IMR-90 (cell line): ENCODE data around the gene TMEM245. TPM values are rescaled to one million over a fixed set of nuclear protein-coding genes. Genes with fewer than 3 reads are reported as not detected.

Source experiments
- ATAC-seq: fragments of 200-7000 bp; cut with Tn5 transposase; 2 replicates; pipeline ENCODE4 v1.9.1; 2020; ENCODE audit warnings: low read depth, mild to moderate bottlenecking, moderate library complexity
- BruUV-seq: library from RNA; stranded (reverse); fragments of 400-500 nt; replicated peaks from 2 replicates; lab custom pipeline; 2021; lab: Mats Ljungman, UMichigan
- CTCF ChIA-PET: fragments of 300-600 bp; formaldehyde crosslinking; extraction: SDS; loops from one replicate; lab custom pipeline; 2021; ENCODE audit warnings: antibody characterized with exemption; lab: Yijun Ruan, JAX
- POLR2A ChIA-PET: fragments of 300-600 bp; sonication (Branson Sonifier 250); formaldehyde crosslinking; loops from one replicate; lab custom pipeline; 2022; ENCODE audit warnings: antibody characterized with exemption; ENCODE audit not compliant: unreplicated experiment; lab: Charles Lee
- DNase-seq: peaks from one replicate; pipeline ENCODE4 v3.0.0; 2013
- H2AFZ ChIP-seq: replicated peaks from 2 replicates; pipeline ENCODE3; 2013; ENCODE audit warnings: low read length, mild to moderate bottlenecking; ENCODE audit not compliant: poor library complexity
- H2AK5ac ChIP-seq: 2 replicates; pipeline ENCODE4 v1.6.1; 2013; ENCODE audit warnings: low read depth, low read length, inconsistent platforms
- H2AK9ac ChIP-seq: replicated peaks from 2 replicates; pipeline ENCODE3; 2013; ENCODE audit warnings: mild to moderate bottlenecking, low read depth, low read length, moderate library complexity; ENCODE audit not compliant: poor library complexity
- H2BK120ac ChIP-seq: 2 replicates; pipeline ENCODE4 v1.6.1; 2013; ENCODE audit warnings: low read depth, low read length, inconsistent platforms
- H2BK15ac ChIP-seq: 3 replicates; pipeline ENCODE4 v1.6.1; 2013; ENCODE audit warnings: low read depth, low read length, inconsistent platforms
- H2BK20ac ChIP-seq: 2 replicates; pipeline ENCODE4 v1.6.1; 2013; ENCODE audit warnings: low read depth, mild to moderate bottlenecking, inconsistent platforms, low read length, moderate library complexity
- H2BK5ac ChIP-seq: 2 replicates; pipeline ENCODE4 v1.6.1; 2013; ENCODE audit warnings: mild to moderate bottlenecking, low read depth, low read length, inconsistent platforms; ENCODE audit not compliant: poor library complexity, severe bottlenecking
- H3K14ac ChIP-seq: replicated peaks from 2 replicates; pipeline ENCODE4 v1.6.1; 2013; ENCODE audit warnings: low read depth, low read length, inconsistent platforms
- H3K18ac ChIP-seq: 2 replicates; pipeline ENCODE4 v1.6.1; 2013; ENCODE audit warnings: low read depth, low read length, control low read depth
- H3K23ac ChIP-seq: 2 replicates; pipeline ENCODE4 v1.6.1; 2013; ENCODE audit warnings: low read depth, low read length, inconsistent platforms
- H3K27ac ChIP-seq: 2 replicates; pipeline ENCODE4 v1.5.1; 2013; ENCODE audit warnings: mild to moderate bottlenecking, control low read depth, low read length; ENCODE audit not compliant: insufficient read depth
- H3K27me3 ChIP-seq: 2 replicates; pipeline ENCODE4 v1.6.1; 2013; ENCODE audit warnings: low read length; ENCODE audit not compliant: control insufficient read depth, insufficient read depth
- H3K36me3 ChIP-seq: 2 replicates; pipeline ENCODE4 v1.6.1; 2013; ENCODE audit warnings: low read length, mixed read lengths; ENCODE audit not compliant: control insufficient read depth, insufficient read depth
- H3K4ac ChIP-seq: 2 replicates; pipeline ENCODE4 v1.6.1; 2013; ENCODE audit warnings: low read depth, low read length, inconsistent platforms
- H3K4me1 ChIP-seq: 2 replicates; pipeline ENCODE4 v1.6.1; 2013; ENCODE audit warnings: low read length, mixed read lengths; ENCODE audit not compliant: control insufficient read depth, insufficient read depth
- H3K4me2 ChIP-seq: 2 replicates; pipeline ENCODE4 v1.6.1; 2013; ENCODE audit warnings: low read depth, mild to moderate bottlenecking, control low read depth, low read length, moderate library complexity
- H3K4me3 ChIP-seq: 2 replicates; pipeline ENCODE4 v1.5.1; 2013; ENCODE audit warnings: low read depth, mild to moderate bottlenecking, control low read depth, low read length, moderate library complexity; ENCODE audit not compliant: insufficient read depth
- H3K56ac ChIP-seq: 2 replicates; pipeline ENCODE4 v1.6.1; 2013; ENCODE audit warnings: low read length, inconsistent platforms; ENCODE audit not compliant: insufficient read depth; ENCODE audit errors: extremely low read depth
- H3K79me1 ChIP-seq, 2 experiments: 2 replicates each; pipeline ENCODE4 v1.6.1; 2013; ENCODE audit warnings: low read length in 2 of 2, inconsistent platforms in 1 of 2, low read depth in 1 of 2
- H3K9ac ChIP-seq: 2 replicates; pipeline ENCODE4 v1.6.1; 2013; ENCODE audit warnings: low read depth, low read length, control low read depth
- H3K9me1 ChIP-seq: 2 replicates; pipeline ENCODE4 v1.6.1; 2013; ENCODE audit warnings: low read length, inconsistent platforms; ENCODE audit not compliant: insufficient read depth
- H3K9me3 ChIP-seq: 2 replicates; pipeline ENCODE4 v1.6.1; 2013; ENCODE audit warnings: low read length; ENCODE audit not compliant: control insufficient read depth, insufficient read depth
- H4K20me1 ChIP-seq: 2 replicates; pipeline ENCODE4 v1.6.1; 2013; ENCODE audit warnings: low read length, inconsistent platforms; ENCODE audit not compliant: insufficient read depth
- H4K5ac ChIP-seq: 2 replicates; pipeline ENCODE4 v1.6.1; 2013; ENCODE audit warnings: mild to moderate bottlenecking, low read depth, low read length, control low read depth
- H4K8ac ChIP-seq, 2 experiments: 2 replicates each; pipeline ENCODE4 v1.6.1; 2013; ENCODE audit warnings: low read depth in 2 of 2, low read length in 2 of 2, control low read depth in 1 of 2, inconsistent platforms in 1 of 2
- H4K91ac ChIP-seq: 2 replicates; pipeline ENCODE4 v1.6.1; 2013; ENCODE audit warnings: low read depth, low read length, inconsistent platforms; ENCODE audit not compliant: insufficient read depth
- BHLHE40 ChIP-seq: fragments of 150-350 bp; IDR thresholded peaks from 2 replicates; pipeline ENCODE4 v1.6.1; 2016; ENCODE audit warnings: mild to moderate bottlenecking, low read depth, low read length
- CEBPB ChIP-seq: IDR thresholded peaks from 2 replicates; pipeline ENCODE4 v1.6.1; 2012; ENCODE audit warnings: low read depth, low read length, improper control_type of control experiment
- CHD1 ChIP-seq: IDR thresholded peaks from 2 replicates; pipeline ENCODE4 v1.6.1; 2012; ENCODE audit warnings: low read depth, low read length, improper control_type of control experiment
- FOS ChIP-seq: fragments of 150-350 bp; IDR thresholded peaks from 2 replicates; pipeline ENCODE4 v1.6.1; 2016; ENCODE audit warnings: low read depth, low read length
- MAFK ChIP-seq: IDR thresholded peaks from 2 replicates; pipeline ENCODE4 v1.6.1; 2012; ENCODE audit warnings: low read depth, low read length, improper control_type of control experiment
- MAZ ChIP-seq: IDR thresholded peaks from 2 replicates; pipeline ENCODE4 v1.6.1; 2012; ENCODE audit warnings: low read depth, mild to moderate bottlenecking, low read length, improper control_type of control experiment, moderate library complexity, borderline replicate concordance
- MXI1 ChIP-seq: IDR thresholded peaks from 2 replicates; pipeline ENCODE4 v1.6.1; 2012; ENCODE audit warnings: low read depth, mild to moderate bottlenecking, low read length, moderate library complexity, borderline replicate concordance
- NFE2L2 ChIP-seq: fragments of 150-350 bp; IDR thresholded peaks from 2 replicates; pipeline ENCODE4 v1.6.1; 2016; ENCODE audit warnings: low read depth, mild to moderate bottlenecking, low read length
- RAD21 ChIP-seq: IDR thresholded peaks from 2 replicates; pipeline ENCODE4 v1.6.1; 2012; ENCODE audit warnings: low read length, improper control_type of control experiment
- RCOR1 ChIP-seq: IDR thresholded peaks from 2 replicates; pipeline ENCODE4 v1.6.1; 2012; ENCODE audit warnings: mild to moderate bottlenecking, low read length, improper control_type of control experiment; ENCODE audit not compliant: insufficient replicate concordance
- RFX5 ChIP-seq: IDR thresholded peaks from 2 replicates; pipeline ENCODE4 v1.8.0; 2012; ENCODE audit warnings: low read depth, mild to moderate bottlenecking, low read length, moderate library complexity
- dilution Hi-C: fragments of 300-500 bp; cut with HindIII; formaldehyde crosslinking; loops from one replicate; pipeline ENCODE4 v1.14.3; 2018; ENCODE audit warnings: low sequenced_read_pairs; ENCODE audit not compliant: unreplicated experiment
- in situ Hi-C: fragments of 300-500 bp; cut with MboI; formaldehyde crosslinking; loops from 3 replicates; pipeline ENCODE4 v1.14.3; 2019; ENCODE audit warnings: low sequenced_read_pairs, inconsistent platforms, mixed read lengths
- intact Hi-C: fragments of 100-400 bp; cut with micrococcal nuclease; formaldehyde crosslinking; loops from 2 replicates; pipeline ENCODE4 v1.10.0; 2022
- polyA plus RNA-seq, 3 experiments: library from polyadenylated mRNA; depleted of rRNA; stranded (reverse); fragments of >200 nt; gene quantifications; 2 replicates each; pipeline ENCODE4 v1.2.3, GENCODE V29; 2012; ENCODE audit warnings: low replicate concordance in 1 of 3
- total RNA-seq: library from RNA; depleted of rRNA; stranded (reverse); fragments of >200 nt; gene quantifications from 2 replicates; pipeline ENCODE4 v1.2.3, GENCODE V29; 2012
- TF ChIP-seq, protein P1 (sequence below): conservative IDR thresholded peaks from 2 replicates; pipeline ENCODE4 v1.5.1; 2012; ENCODE audit warnings: mild to moderate bottlenecking, low read depth, low read length, improper control_type of control experiment
- TF ChIP-seq, protein P2 (sequence below): fragments of 150-350 bp; IDR thresholded peaks from 2 replicates; pipeline ENCODE4 v1.6.1; 2016; ENCODE audit warnings: low read depth, mild to moderate bottlenecking, low read length, moderate library complexity, borderline replicate concordance

Gene TMEM245
- total and polyA plus RNA-seq, 2 of the 4 experiments (the other 2 are of a cell fraction), result 24.8 to 57.9 TPM

DNA sequence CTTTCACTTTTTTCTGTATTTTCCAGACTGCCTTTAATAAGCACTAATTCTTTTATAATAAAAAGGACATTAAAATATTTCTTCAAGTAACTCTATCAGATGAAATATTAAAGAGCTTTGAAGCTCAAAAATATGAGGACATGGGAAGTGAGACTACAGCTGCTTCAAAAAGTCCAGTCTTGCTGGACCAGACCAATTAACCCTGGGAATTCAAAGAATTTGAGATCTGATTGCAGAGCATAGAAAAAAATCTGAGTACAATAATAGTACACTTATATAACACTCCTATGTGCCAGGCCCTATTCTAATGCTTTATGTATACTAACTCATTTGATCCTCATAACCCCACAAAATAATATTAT lies 9.8 kb downstream of the TMEM245 start:
- DNase-seq (no peak), ATAC-seq (no peak)
- Histone ChIP-seq H3K9me1 (peaks cover 7% of the 10 kb centered on the region; the same call in 1 of the 2 replicates), H2AK9ac (no peak overlapping the region), H3K27me3 (no peaks in the 10 kb centered on the region), H3K9ac (no peak overlapping the region), H3K79me1 (peaks cover 0 to 20% of the 10 kb centered on the region in 2 experiments; a peak in 2 of 4 replicates), H4K5ac (no peak overlapping the region), H3K14ac (peak overlapping the region; percentile 58; the same call in 1 of the 2 replicates), H3K4me3 (no peak overlapping the region), H3K27ac (no peak overlapping the region; the same call in 1 of the 2 replicates), H2BK5ac (peak overlapping the region; percentile 98), H4K8ac (no peak overlapping the region; a peak in 1 of 4 replicates), H2AK5ac (no peak overlapping the region), H2AFZ (no peak overlapping the region), H3K4me1 (peaks cover 8% of the 10 kb centered on the region), H2BK15ac (no peak overlapping the region; the same call in 2 of the 3 replicates), H3K36me3 (no peaks in the 10 kb centered on the region), H3K56ac (no peak overlapping the region), H4K91ac (no peak overlapping the region), H3K4me2 (peak overlapping the region; percentile 94; the same call in 1 of the 2 replicates), H3K9me3 (no peaks in the 10 kb centered on the region), H3K18ac (peak overlapping the region; percentile 64; the same call in 1 of the 2 replicates), H3K4ac (peak overlapping the region; percentile 66), H3K23ac (peak overlapping the region; percentile 87; the same call in 1 of the 2 replicates), H2BK120ac (no peak overlapping the region), H2BK20ac (no peak overlapping the region), H4K20me1 (peaks cover 9% of the 10 kb centered on the region)
- POLR2A ChIA-PET, result no interaction called here
- CTCF ChIA-PET, result interaction anchor here (0.9 to 1.6 kb wide), 2 partner anchors 15 to 212 kb away, joined by 4 read pairs; no protein-coding TSS in a partner anchor
- TF ChIP-seq BHLHE40 (no peak), CEBPB (no peak), MAZ (no peak), RCOR1 (no peak), RAD21 (no peak), RFX5 (no peak), FOS (no peak), CHD1 (no peak), MXI1 (no peak), NFE2L2 (no peak), MAFK (no peak)
- TF ChIP-seq, protein P1, sequence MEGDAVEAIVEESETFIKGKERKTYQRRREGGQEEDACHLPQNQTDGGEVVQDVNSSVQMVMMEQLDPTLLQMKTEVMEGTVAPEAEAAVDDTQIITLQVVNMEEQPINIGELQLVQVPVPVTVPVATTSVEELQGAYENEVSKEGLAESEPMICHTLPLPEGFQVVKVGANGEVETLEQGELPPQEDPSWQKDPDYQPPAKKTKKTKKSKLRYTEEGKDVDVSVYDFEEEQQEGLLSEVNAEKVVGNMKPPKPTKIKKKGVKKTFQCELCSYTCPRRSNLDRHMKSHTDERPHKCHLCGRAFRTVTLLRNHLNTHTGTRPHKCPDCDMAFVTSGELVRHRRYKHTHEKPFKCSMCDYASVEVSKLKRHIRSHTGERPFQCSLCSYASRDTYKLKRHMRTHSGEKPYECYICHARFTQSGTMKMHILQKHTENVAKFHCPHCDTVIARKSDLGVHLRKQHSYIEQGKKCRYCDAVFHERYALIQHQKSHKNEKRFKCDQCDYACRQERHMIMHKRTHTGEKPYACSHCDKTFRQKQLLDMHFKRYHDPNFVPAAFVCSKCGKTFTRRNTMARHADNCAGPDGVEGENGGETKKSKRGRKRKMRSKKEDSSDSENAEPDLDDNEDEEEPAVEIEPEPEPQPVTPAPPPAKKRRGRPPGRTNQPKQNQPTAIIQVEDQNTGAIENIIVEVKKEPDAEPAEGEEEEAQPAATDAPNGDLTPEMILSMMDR, result no peak
- TF ChIP-seq, protein P2, sequence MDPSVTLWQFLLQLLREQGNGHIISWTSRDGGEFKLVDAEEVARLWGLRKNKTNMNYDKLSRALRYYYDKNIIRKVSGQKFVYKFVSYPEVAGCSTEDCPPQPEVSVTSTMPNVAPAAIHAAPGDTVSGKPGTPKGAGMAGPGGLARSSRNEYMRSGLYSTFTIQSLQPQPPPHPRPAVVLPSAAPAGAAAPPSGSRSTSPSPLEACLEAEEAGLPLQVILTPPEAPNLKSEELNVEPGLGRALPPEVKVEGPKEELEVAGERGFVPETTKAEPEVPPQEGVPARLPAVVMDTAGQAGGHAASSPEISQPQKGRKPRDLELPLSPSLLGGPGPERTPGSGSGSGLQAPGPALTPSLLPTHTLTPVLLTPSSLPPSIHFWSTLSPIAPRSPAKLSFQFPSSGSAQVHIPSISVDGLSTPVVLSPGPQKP, result no peak
- no TSS peak for BruUV-seq
- intact Hi-C loops, result loop anchor here (10.0 kb wide), 2 partner anchors 145 to 215 kb away; partner anchors contain the start of gene EPB41L4B
- dilution Hi-C loops, result no loop called here
- in situ Hi-C loops, result loop anchor here (10.0 kb wide), 1 partner anchor 55 kb away; the partner anchor contains the start of gene FRRS1L
